GM12874 (cell line): ENCODE data around the gene C1QTNF6.
A peak's percentile ranks its signal among the peaks of the same experiment; 100 is the strongest.

Source experiments
- CTCF ChIP-seq: IDR thresholded peaks from 2 replicates; pipeline ENCODE4 v1.5.1; 2011; ENCODE audit warnings: low read depth, mild to moderate bottlenecking, control low read depth, low read length, moderate library complexity; ENCODE audit not compliant: insufficient read depth

C1QTNF6 gene

DNA sequence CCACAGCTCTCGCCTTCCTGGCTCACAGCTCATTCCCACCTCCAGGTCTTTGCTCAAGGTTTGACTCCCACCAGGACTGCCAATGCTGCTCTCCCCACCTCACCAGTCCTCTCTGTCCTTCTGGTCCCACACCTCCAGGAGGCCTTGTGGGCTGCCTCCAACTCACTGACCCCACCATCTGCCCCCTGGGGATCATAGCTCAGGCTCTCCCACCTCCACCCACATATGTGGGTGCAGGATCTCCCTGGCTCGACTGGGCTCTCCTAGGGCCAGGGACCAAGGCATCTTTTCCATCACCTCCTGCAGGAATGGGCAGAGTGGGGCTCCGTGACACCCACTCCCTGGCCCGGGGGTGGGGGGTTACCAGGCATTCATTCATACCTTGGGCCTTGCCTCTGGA is 38.0 kb upstream of the C1QTNF6 start:
- TF ChIP-seq CTCF, result no peak

DNA sequence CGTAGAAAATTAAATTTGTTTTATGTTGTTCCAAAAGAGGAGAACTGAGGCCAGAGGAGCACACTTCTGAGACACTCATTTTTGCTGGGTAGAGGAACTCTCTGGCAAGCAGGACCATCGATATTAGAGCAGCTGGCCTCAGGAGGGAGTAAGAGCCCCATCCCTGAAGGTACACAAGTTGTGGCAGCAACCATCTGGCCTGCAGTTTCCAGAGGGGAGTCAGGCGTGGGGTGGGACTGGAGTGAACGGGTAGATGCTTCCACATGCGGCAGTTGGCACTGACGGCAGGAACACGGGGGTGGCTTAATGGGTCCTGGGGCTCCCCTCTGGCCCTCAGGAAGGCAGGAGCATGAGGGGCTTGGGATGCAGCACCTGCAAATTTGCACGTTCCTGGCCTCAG is 37.4 kb upstream of the C1QTNF6 start:
- TF ChIP-seq CTCF, result 0 out of 2 replicates have a peak, but pooled peaks have one; percentile 6

DNA sequence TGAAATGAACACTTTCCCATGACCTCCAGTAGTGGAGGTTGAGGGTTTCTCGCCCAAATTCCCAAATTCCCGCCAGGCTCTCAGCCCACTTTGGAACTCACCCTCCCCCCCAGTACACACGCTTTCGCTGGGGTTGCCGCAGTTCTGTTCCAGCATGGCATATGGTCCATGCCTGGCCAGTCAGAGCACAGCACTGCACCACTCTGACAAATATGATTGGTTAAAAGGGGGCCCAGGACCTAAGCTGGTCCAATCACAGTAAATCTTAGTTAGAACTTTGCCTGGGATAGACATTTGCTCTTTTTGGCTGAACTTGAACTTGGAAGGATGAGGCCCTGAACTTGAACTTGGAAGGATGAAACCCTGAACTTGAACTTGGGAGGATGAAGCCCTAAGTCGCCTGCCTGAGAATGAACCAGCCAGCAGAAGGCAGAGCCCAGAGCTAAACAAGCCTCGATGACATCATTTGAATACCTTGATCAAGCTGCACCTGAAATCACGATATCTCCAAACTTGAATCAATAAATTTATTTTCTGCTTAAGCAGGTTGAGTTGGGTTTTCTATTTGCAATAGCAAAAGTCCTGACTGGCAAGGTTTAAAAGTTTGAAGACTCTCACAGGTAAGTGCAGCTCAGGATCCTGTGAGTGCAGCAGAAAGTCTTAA is 36.8 kb upstream of the C1QTNF6 start:
- TF ChIP-seq CTCF, result no peak

DNA sequence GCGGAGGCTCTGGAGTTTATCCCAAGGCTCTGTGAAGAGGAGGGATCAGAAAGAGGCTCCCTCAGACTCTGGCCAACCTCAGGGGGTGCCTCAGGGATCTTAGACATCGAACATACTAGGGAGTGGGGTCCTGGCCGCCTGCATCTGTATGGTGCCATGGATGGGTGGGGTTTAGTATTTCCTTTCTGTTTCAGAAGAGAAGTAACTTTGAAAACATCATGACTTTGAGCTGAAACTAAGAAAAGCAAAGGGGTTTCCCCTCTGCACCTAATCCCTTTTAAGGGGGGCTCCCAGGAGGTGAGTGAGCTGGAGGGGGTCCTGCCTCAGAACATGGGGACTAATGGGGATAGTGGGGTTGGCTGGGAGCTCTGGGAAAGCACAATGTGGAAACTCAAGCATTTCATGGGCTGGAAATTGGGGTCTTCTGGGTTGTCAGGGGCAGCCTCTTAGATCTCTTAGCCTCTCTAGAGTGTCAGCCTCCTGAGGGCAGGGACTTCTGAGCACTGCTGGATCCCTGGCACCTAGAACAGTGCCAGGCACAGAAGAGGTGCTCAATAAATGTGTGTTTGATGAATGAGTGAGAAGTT is 36.0 kb upstream of the C1QTNF6 start:
- TF ChIP-seq CTCF, result no peak

GRCh38 chr22:37222440-37222971 is 34.5 kb upstream of the C1QTNF6 start:
- no peak for TF ChIP-seq CTCF

DNA sequence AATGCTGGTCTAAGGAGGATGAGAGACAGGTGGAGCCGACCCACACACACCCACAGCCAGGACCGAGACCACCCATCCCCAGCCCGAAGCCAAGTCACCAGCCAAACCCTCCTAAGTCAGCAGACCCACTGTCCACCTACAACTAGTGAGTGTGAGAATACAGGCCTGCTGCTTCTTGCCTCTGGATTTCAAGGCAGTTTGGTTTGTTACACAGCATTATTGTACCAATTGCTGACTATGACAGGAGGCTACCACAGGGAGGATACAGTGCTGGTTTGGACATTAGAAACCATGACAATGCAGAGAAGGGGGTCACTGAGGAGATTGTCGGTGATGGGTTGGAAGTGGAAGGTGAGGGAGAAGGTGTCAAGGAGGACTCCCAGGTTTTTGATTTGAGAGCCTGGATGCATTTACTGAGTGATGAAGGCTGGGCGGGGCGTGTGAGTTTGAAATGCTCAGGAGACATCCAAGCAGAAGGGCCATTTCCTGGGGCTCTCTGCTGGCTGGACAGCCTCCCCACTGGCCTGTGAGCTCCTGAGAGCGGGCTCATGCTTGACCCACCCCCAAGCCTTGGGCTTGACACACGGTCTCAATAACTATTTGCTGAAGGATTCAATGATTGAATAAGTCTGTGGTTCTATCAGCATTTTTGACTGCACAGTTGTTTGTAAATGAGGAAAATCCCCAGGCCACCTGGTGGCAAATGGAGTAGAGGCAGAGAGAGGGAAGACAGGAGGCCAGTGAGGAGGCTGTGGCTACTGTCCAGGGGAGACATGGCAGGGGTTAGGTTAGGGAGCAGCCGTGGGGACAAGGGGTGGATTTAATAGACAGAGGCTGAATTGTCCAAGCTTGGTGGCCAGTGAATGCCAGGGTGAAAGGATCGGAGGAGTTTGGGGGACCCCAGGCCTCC is 33.6 kb upstream of the C1QTNF6 start:
- TF ChIP-seq CTCF, result no peak

DNA sequence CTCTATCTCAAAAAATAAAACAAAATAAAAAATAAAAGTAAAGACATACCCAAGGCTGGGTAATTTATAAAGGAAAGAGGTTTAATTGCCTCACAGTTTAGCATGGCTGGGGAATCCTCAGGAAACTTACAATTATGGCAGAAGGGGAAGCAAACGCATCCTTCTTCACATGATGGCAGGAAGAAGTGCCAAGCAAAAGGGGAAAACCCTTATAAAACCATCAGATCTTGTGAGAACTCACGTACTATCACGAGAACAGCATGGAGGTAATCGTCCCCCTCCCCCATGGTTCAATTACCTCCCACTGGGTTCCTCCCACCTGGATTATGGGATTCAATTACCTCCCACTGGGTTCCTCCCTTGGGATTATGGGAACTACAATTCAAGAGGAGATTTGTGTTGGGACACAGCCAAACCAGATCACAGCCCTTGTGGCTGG is 32.5 kb upstream of the C1QTNF6 start:
- no peak for TF ChIP-seq CTCF
